Measurements from ENCODE around the gene IL13.

DNA sequence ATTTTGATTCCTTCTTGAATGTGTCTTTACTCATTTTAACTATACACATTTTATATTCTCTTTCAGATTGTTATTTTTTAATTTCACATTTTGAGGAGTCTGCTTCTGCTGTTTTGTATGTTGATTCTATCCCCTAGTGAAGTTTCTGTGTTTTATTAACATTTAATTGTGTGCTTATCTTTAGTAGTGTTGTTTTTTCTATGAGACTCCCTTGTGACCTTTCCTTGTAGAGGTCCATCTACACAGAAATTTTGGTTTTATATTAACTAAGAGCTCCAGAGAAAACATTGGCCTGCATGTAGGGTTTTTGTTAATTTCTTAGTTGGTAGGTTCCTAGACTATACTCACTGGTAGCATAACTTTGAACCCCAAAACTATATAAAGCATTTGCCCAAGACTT is 35.4 kb upstream of the IL13 start:
- TF ChIP-seq CEBPB (IDR thresholded peaks at IDR 0.05) (no peak), EP300 (IDR thresholded peaks at IDR 0.05; ENCODE audit: borderline replicate concordance) (no peak), TCF12 (IDR thresholded peaks at IDR 0.05; ENCODE audit: low read depth) (no peak), CREB1 (IDR thresholded peaks at IDR 0.05; ENCODE audit: low read depth) (no peak), FOXM1 (IDR thresholded peaks at IDR 0.05; ENCODE audit: borderline replicate concordance, low read depth) (no peak), TAF1 (IDR thresholded peaks at IDR 0.05; ENCODE audit: low read depth) (no peak), RAD21 (IDR thresholded peaks at IDR 0.05; ENCODE audit: low read depth) (no peak), YY1 (IDR thresholded peaks at IDR 0.05; ENCODE audit: low read depth) (no peak), TEAD4 (IDR thresholded peaks at IDR 0.05) (no peak), ZBTB7A (IDR thresholded peaks at IDR 0.05; ENCODE audit: low read depth) (no peak), EGR1 (IDR thresholded peaks at IDR 0.05) (no peak)
- TF ChIP-seq, protein P1, sequence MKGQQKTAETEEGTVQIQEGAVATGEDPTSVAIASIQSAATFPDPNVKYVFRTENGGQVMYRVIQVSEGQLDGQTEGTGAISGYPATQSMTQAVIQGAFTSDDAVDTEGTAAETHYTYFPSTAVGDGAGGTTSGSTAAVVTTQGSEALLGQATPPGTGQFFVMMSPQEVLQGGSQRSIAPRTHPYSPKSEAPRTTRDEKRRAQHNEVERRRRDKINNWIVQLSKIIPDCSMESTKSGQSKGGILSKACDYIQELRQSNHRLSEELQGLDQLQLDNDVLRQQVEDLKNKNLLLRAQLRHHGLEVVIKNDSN (IDR thresholded peaks at IDR 0.05), result no peak
- TF ChIP-seq, protein P2, sequence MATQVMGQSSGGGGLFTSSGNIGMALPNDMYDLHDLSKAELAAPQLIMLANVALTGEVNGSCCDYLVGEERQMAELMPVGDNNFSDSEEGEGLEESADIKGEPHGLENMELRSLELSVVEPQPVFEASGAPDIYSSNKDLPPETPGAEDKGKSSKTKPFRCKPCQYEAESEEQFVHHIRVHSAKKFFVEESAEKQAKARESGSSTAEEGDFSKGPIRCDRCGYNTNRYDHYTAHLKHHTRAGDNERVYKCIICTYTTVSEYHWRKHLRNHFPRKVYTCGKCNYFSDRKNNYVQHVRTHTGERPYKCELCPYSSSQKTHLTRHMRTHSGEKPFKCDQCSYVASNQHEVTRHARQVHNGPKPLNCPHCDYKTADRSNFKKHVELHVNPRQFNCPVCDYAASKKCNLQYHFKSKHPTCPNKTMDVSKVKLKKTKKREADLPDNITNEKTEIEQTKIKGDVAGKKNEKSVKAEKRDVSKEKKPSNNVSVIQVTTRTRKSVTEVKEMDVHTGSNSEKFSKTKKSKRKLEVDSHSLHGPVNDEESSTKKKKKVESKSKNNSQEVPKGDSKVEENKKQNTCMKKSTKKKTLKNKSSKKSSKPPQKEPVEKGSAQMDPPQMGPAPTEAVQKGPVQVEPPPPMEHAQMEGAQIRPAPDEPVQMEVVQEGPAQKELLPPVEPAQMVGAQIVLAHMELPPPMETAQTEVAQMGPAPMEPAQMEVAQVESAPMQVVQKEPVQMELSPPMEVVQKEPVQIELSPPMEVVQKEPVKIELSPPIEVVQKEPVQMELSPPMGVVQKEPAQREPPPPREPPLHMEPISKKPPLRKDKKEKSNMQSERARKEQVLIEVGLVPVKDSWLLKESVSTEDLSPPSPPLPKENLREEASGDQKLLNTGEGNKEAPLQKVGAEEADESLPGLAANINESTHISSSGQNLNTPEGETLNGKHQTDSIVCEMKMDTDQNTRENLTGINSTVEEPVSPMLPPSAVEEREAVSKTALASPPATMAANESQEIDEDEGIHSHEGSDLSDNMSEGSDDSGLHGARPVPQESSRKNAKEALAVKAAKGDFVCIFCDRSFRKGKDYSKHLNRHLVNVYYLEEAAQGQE (IDR thresholded peaks at IDR 0.05; ENCODE audit: low read depth), result no peak
- TF ChIP-seq, protein P3, sequence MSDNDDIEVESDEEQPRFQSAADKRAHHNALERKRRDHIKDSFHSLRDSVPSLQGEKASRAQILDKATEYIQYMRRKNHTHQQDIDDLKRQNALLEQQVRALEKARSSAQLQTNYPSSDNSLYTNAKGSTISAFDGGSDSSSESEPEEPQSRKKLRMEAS (IDR thresholded peaks at IDR 0.05), result no peak
